HEK293T (cell line): ENCODE measurements around the gene LIPN.

Source experiments
- ARNT ChIP-seq: fragments of 450-650 bp; IDR thresholded peaks from 2 replicates; pipeline ENCODE4 v1.6.1; 2017; ENCODE audit warnings: mild to moderate bottlenecking
- BHLHE40 ChIP-seq: fragments of 450-650 bp; IDR thresholded peaks from 2 replicates; pipeline ENCODE4 v1.6.1; 2016; ENCODE audit warnings: mild to moderate bottlenecking, moderate library complexity, borderline replicate concordance
- ELF4 ChIP-seq: fragments of 450-650 bp; IDR thresholded peaks from 2 replicates; pipeline ENCODE4 v1.6.1; 2017; ENCODE audit warnings: antibody characterized with exemption
- FOXA1 ChIP-seq: fragments of 450-650 bp; IDR thresholded peaks from 2 replicates; pipeline ENCODE4 v1.6.1; 2016; ENCODE audit warnings: mild to moderate bottlenecking
- FOXK2 ChIP-seq: fragments of 450-650 bp; IDR thresholded peaks from 2 replicates; pipeline ENCODE4 v1.6.1; 2016; ENCODE audit warnings: mild to moderate bottlenecking
- HDGF ChIP-seq: fragments of 450-650 bp; IDR thresholded peaks from 2 replicates; pipeline ENCODE4 v1.6.1; 2017; ENCODE audit warnings: antibody characterized with exemption, borderline replicate concordance
- L3MBTL2 ChIP-seq: fragments of 450-650 bp; conservative IDR thresholded peaks from 2 replicates; pipeline ENCODE4 v1.6.1; 2016; ENCODE audit warnings: mild to moderate bottlenecking
- LEF1 ChIP-seq: fragments of 450-650 bp; IDR thresholded peaks from 2 replicates; pipeline ENCODE4 v1.6.1; 2017; ENCODE audit warnings: mild to moderate bottlenecking, borderline replicate concordance
- NFRKB ChIP-seq: fragments of 450-650 bp; IDR thresholded peaks from 2 replicates; pipeline ENCODE4 v1.6.1; 2016; ENCODE audit warnings: mild to moderate bottlenecking, moderate library complexity
- SP1 ChIP-seq: fragments of 450-650 bp; IDR thresholded peaks from 2 replicates; pipeline ENCODE4 v1.6.1; 2017
- SUZ12 ChIP-seq: fragments of 450-650 bp; IDR thresholded peaks from 2 replicates; pipeline ENCODE4 v1.6.1; 2016; ENCODE audit warnings: mild to moderate bottlenecking
- TARDBP ChIP-seq: fragments of 450-650 bp; IDR thresholded peaks from 2 replicates; pipeline ENCODE4 v1.6.1; 2016
- ZNF384 ChIP-seq: fragments of 450-650 bp; IDR thresholded peaks from 2 replicates; pipeline ENCODE4 v1.6.1; 2016
- TF ChIP-seq, protein P1 (sequence below): fragments of 450-650 bp; IDR thresholded peaks from 2 replicates; pipeline ENCODE4 v1.6.1; 2016

DNA sequence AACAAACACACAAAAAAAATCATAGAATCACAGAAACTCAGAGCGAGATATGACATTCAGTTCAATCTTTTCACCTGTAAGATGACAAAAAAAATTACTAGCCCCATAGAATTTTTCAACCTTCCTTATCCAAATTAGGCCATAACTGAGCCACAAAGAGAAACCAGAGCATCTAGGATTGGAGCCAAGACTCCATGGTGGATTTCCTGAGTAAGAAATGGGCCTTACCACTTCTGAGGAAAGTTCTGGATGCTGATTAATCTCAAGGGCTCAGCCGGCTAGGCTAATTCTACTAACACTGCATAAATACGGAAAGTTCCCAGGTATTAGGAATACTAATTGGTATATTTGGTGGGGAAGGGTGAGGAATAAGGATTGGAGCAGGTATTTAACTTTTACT, 59.5 kb downstream of the LIPN start:
- no peak for TF ChIP-seq ELF4
- no peak for TF ChIP-seq BHLHE40
- TF ChIP-seq NFRKB, result no peak
- no peak for TF ChIP-seq L3MBTL2
- TF ChIP-seq SUZ12, result no peak
- TF ChIP-seq ZNF384, result no peak
- TF ChIP-seq FOXK2, result no peak
- no peak for TF ChIP-seq ARNT
- no peak for TF ChIP-seq HDGF
- TF ChIP-seq FOXA1, result no peak
- TF ChIP-seq, protein P1, sequence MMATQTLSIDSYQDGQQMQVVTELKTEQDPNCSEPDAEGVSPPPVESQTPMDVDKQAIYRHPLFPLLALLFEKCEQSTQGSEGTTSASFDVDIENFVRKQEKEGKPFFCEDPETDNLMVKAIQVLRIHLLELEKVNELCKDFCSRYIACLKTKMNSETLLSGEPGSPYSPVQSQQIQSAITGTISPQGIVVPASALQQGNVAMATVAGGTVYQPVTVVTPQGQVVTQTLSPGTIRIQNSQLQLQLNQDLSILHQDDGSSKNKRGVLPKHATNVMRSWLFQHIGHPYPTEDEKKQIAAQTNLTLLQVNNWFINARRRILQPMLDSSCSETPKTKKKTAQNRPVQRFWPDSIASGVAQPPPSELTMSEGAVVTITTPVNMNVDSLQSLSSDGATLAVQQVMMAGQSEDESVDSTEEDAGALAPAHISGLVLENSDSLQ, result no peak
- TF ChIP-seq LEF1, result no peak
- TF ChIP-seq TARDBP, result no peak
- no peak for TF ChIP-seq SP1
